Measurements from ENCODE around the gene TCF4.

Gene TCF4

GRCh38 chr18:55337138-55337537, 250.9 kb downstream of the TCF4 start:
- ChIA-PET CTCF (interaction anchor here (0.9 to 1.8 kb wide), 3 partner anchors 8 to 103 kb away, joined by 3 to 5 read pairs (median 4); no protein-coding TSS in a partner anchor), POLR2A (no interaction called here)
- DNase-seq (ENCODE audit: extremely low spot score) = no peak
- TF ChIP-seq, protein P1, sequence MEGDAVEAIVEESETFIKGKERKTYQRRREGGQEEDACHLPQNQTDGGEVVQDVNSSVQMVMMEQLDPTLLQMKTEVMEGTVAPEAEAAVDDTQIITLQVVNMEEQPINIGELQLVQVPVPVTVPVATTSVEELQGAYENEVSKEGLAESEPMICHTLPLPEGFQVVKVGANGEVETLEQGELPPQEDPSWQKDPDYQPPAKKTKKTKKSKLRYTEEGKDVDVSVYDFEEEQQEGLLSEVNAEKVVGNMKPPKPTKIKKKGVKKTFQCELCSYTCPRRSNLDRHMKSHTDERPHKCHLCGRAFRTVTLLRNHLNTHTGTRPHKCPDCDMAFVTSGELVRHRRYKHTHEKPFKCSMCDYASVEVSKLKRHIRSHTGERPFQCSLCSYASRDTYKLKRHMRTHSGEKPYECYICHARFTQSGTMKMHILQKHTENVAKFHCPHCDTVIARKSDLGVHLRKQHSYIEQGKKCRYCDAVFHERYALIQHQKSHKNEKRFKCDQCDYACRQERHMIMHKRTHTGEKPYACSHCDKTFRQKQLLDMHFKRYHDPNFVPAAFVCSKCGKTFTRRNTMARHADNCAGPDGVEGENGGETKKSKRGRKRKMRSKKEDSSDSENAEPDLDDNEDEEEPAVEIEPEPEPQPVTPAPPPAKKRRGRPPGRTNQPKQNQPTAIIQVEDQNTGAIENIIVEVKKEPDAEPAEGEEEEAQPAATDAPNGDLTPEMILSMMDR (IDR thresholded peaks at IDR 0.05; ENCODE audit: control extremely low read depth, extremely low read depth, low read depth, missing control alignments) = no peak

- ChIA-PET POLR2A (interaction anchor here (1.1 kb wide), 1 partner anchor 34 kb away, joined by 4 read pairs; no protein-coding TSS in a partner anchor), CTCF (interaction anchor here (0.9 to 1.8 kb wide), 3 partner anchors 8 to 102 kb away, joined by 3 to 5 read pairs (median 4); no protein-coding TSS in a partner anchor)
- TF ChIP-seq, protein P1 (IDR thresholded peaks at IDR 0.05; ENCODE audit: control extremely low read depth, extremely low read depth, low read depth, missing control alignments) = no peak
- DNase-seq (ENCODE audit: extremely low spot score) = no peak
Measured at GRCh38 chr18:55336438-55337100, 251.4 kb downstream of the TCF4 start.

DNA sequence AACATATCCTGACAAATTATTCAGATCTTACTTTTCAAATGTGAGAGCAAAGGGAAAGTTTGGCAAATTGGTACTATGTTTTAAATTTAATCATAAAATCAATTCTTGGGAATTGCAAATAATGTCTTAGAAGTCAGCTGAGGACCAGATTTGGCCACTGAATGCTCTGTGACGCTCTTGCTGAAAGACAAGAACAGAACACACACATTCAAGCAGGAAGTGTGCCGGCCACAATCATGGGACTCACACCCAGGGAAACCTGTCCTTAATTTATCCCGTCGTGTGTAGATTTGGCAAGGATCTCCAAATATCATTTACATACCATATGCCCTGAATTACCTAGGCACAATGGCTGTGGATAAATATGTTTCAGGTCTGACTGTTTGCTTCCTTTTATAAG, 253.1 kb downstream of the TCF4 start:
- CTCF ChIA-PET = interaction anchor here (1.5 to 4.7 kb wide), 3 partner anchors 9 to 27 kb away, joined by 5 to 20 read pairs (median 5); no protein-coding TSS in a partner anchor
- no peak for DNase-seq (ENCODE audit: extremely low spot score)
- TF ChIP-seq, protein P1 (IDR thresholded peaks at IDR 0.05; ENCODE audit: control extremely low read depth, extremely low read depth, low read depth, missing control alignments) = no peak
- POLR2A ChIA-PET = no interaction called here

DNA sequence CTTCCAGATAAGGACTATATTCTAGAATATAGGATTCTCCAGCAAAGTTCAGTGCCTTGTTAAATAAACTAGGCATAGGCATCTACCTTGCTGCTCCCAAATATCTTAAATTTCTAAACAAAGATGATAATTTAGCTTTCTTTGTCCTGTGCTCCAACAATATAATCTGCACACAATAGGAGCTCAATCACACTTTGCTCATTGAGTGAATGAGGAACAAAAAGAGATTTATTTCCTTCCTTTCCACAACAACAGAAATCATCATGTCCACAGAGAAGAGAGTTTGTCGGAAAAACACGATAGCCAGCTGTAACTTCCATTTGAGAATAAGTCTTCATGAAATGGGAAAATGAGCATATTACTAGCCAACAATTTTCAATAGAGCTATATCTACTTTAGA, 256.7 kb downstream of the TCF4 start:
- ChIA-PET CTCF (interaction anchor here (1.3 to 4.7 kb wide), 5 partner anchors 9 to 97 kb away, joined by 4 to 20 read pairs (median 9); no protein-coding TSS in a partner anchor), POLR2A (no interaction called here)
- DNase-seq (ENCODE audit: extremely low spot score) = no peak
- TF ChIP-seq, protein P1 (IDR thresholded peaks at IDR 0.05; ENCODE audit: control extremely low read depth, extremely low read depth, low read depth, missing control alignments) = no peak

- TF ChIP-seq, protein P1 (IDR thresholded peaks at IDR 0.05; ENCODE audit: control extremely low read depth, extremely low read depth, low read depth, missing control alignments) = no peak
- ChIA-PET POLR2A (no interaction called here), CTCF (interaction anchor here (0.8 to 1.1 kb wide), 3 partner anchors 10 to 94 kb away, joined by 3 to 7 read pairs (median 5); no protein-coding TSS in a partner anchor)
- DNase-seq (ENCODE audit: extremely low spot score) = no peak
Measured at GRCh38 chr18:55328301-55328700, 259.7 kb downstream of the TCF4 start.

DNA sequence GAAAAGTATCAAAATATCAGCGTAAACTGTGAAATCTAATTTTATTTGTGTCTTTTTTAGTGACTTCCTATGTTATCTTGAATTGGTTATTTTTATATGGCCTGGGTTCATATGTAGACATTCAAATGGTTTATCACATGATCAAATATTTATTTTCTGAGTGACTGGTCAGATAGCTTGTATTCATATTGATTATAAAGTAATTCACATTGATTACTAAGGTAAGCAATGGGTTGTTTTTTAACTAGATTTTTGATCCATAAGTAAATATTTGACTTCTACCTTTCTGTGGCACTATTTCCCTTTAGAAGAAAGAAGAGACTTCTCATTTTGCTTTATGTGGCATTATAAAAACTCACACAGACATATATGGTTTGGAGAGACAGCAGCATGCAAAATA, 260.5 kb downstream of the TCF4 start:
- TF ChIP-seq, protein P1 (IDR thresholded peaks at IDR 0.05; ENCODE audit: control extremely low read depth, extremely low read depth, low read depth, missing control alignments) = no peak
- no peak for DNase-seq (ENCODE audit: extremely low spot score)
- ChIA-PET POLR2A (no interaction called here), CTCF (no interaction called here)
